Tibial nerve (tissue), 4 donors: ENCODE results near the gene RGSL1. TPM values are rescaled to one million over a fixed set of nuclear protein-coding genes. Genes with fewer than 3 reads are reported as not detected.
A peak's percentile ranks its signal among the peaks of the same experiment; 100 is the strongest.

Source experiments
- DNase-seq, 2 donors: peaks; one replicate each; pipeline ENCODE4 v3.0.0-alpha.2; 2019; ENCODE audit warnings: low spot score in 2 of 2
- H3K27ac ChIP-seq, 4 donors: fragments of 200-600 bp; sonication (generic) in 3 of 4; one replicate each; pipeline ENCODE4 v1.5.1; 2017 to 2019; ENCODE audit warnings: mild to moderate bottlenecking in 1 of 4
- H3K27me3 ChIP-seq, 2 donors: fragments of 200-600 bp; sonication (generic) in 1 of 2; one replicate each; pipeline versions ENCODE4 v1.5.1 to v1.6.0; 2017 to 2019
- H3K36me3 ChIP-seq, 3 donors: fragments of 200-600 bp; sonication (generic); one replicate each; pipeline ENCODE4 v1.5.1; 2018 to 2019
- H3K4me1 ChIP-seq, 4 donors: fragments of 200-600 bp; sonication (generic) in 3 of 4; one replicate each; pipeline ENCODE4 v1.5.1; 2017 to 2019
- H3K4me3 ChIP-seq, 4 donors: fragments of 200-600 bp; sonication (generic) in 3 of 4; one replicate each; pipeline ENCODE4 v1.5.1; 2017 to 2019; ENCODE audit warnings: mild to moderate bottlenecking in 1 of 4, moderate library complexity in 1 of 4
- H3K9me3 ChIP-seq, 4 donors: fragments of 200-600 bp; sonication (generic) in 3 of 4; one replicate each; pipeline ENCODE4 v1.5.1; 2017 to 2019
- EP300 ChIP-seq, 2 donors: sonication (generic); formaldehyde crosslinking; IDR thresholded peaks; one replicate each; pipeline ENCODE4 v1.6.1; 2017; ENCODE audit warnings: antibody characterized with exemption in 2 of 2, mild to moderate bottlenecking in 1 of 2
- POLR2A ChIP-seq, 2 donors: fragments of 450-650 bp; IDR thresholded peaks; one replicate each; pipeline ENCODE4 v1.6.1; 2017; ENCODE audit warnings: antibody characterized with exemption in 2 of 2, mild to moderate bottlenecking in 2 of 2, moderate library complexity in 2 of 2
- WGBS, 2 donors: methylation state at CpG; one replicate each; pipeline ENCODE4 v1.1.5; 2018; 5-methylcytosine and 5-hydroxymethylcytosine counted together
- total RNA-seq, 4 donors: library from RNA; depleted of rRNA; stranded (reverse); fragments of >200 nt; gene quantifications; one replicate each; pipeline ENCODE4 v1.1.0, GENCODE V29; 2016
- TF ChIP-seq, protein P1 (sequence below), 5 experiments: fragments of 200-600 bp in 3 of 5; fragments of 450-650 bp in 2 of 5; sonication (generic) in 3 of 5; IDR thresholded peaks; one replicate each; pipeline ENCODE4 v1.5.1; 2016 to 2019; ENCODE audit warnings: antibody characterized with exemption in 5 of 5, mild to moderate bottlenecking in 3 of 5, moderate library complexity in 2 of 5

The RGSL1 gene
- total RNA-seq, 4 donors from 2014 or later, result not detected

DNA sequence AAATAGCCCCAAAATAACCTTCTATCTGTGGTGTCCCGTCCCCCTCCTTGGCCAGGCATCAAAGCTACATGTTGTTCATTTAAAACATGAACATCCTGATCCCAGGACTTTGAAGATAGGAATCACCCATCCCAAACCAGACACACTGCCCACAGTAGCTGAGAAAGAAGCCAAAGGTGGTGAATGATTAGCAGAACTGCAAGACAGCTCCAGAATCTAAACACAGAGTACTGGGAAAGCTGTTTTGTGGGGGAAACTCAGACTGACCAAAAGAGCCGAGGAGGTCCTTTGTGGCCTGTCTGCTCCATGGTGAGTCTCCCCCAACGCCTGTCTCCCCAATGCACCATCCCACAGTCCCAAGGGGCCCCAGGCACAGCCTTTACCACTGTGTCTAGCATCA lies 42.2 kb upstream of the RGSL1 start:
- H3K36me3 ChIP-seq, result no peaks in the 10 kb centered on the region
- H3K4me3 ChIP-seq, result no peak overlapping the region
- TF ChIP-seq, protein P1, sequence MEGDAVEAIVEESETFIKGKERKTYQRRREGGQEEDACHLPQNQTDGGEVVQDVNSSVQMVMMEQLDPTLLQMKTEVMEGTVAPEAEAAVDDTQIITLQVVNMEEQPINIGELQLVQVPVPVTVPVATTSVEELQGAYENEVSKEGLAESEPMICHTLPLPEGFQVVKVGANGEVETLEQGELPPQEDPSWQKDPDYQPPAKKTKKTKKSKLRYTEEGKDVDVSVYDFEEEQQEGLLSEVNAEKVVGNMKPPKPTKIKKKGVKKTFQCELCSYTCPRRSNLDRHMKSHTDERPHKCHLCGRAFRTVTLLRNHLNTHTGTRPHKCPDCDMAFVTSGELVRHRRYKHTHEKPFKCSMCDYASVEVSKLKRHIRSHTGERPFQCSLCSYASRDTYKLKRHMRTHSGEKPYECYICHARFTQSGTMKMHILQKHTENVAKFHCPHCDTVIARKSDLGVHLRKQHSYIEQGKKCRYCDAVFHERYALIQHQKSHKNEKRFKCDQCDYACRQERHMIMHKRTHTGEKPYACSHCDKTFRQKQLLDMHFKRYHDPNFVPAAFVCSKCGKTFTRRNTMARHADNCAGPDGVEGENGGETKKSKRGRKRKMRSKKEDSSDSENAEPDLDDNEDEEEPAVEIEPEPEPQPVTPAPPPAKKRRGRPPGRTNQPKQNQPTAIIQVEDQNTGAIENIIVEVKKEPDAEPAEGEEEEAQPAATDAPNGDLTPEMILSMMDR (IDR thresholded peaks at IDR 0.05), result no peak
- no peak for TF ChIP-seq EP300 (IDR thresholded peaks at IDR 0.05)
- TF ChIP-seq POLR2A (IDR thresholded peaks at IDR 0.05), result no peak
- H3K9me3 ChIP-seq, result peaks cover 0 to 8% (median 0%) of the 10 kb centered on the region in 4 donors
- 68 to 75% methylated on average over 3 of the region's 3 CpGs for WGBS, 2 donors
- peaks cover 0 to 9% of the 10 kb centered on the region in 2 donors for H3K27me3 ChIP-seq
- no peak for DNase-seq
- H3K27ac ChIP-seq, result no peak overlapping the region
- peaks cover 0 to 7% (median 0%) of the 10 kb centered on the region in 4 donors for H3K4me1 ChIP-seq

DNA sequence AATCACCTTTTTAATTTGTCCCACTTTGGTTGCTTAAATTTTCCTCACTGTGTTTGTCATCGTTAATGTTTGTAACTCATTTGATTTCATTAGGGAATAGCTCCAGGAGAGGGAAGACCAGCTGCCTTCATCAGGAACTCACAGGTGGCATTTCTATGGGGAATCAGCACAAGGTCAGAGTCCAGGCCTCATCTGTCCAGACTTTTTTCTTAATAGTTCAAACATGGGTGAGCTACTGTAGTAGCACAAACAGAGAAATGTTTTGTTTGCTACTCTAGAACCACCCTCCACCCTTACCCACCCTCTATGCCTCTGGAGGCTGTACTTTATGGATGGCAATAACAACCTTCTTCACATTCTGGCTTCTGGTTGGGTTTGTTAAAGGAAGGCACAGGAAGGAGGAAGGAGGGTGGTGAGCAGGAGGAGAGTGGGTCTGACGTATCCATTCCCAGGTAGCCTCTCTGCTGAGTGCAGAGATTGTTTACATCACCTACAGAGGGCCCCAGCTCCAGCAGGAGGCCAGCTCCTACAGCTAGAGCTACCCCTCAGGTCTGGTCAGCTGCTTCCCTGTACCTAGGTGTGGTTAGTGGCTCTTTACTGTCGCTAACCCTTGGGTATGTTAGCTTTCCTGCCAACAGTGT lies 41.4 kb upstream of the RGSL1 start:
- H3K27me3 ChIP-seq, result peaks cover 0 to 9% of the 10 kb centered on the region in 2 donors
- no peak overlapping the region for H3K4me3 ChIP-seq
- peaks cover 0 to 7% (median 0%) of the 10 kb centered on the region in 4 donors for H3K4me1 ChIP-seq
- TF ChIP-seq, protein P1 (IDR thresholded peaks at IDR 0.05), result no peak
- TF ChIP-seq EP300 (IDR thresholded peaks at IDR 0.05) (no peak), POLR2A (IDR thresholded peaks at IDR 0.05) (no peak)
- H3K9me3 ChIP-seq, result peaks cover 0 to 8% (median 0%) of the 10 kb centered on the region in 4 donors
- no peaks in the 10 kb centered on the region for H3K36me3 ChIP-seq
- no peak overlapping the region for H3K27ac ChIP-seq
- 71 to 74% methylated on average over 3 of the region's 3 CpGs for WGBS, 2 donors
- DNase-seq, result no peak

GRCh38 chr1:182410138-182410537 lies 39.8 kb upstream of the RGSL1 start:
- H3K36me3 ChIP-seq, result no peaks in the 10 kb centered on the region
- peaks cover 0 to 7% (median 0%) of the 10 kb centered on the region in 4 donors for H3K4me1 ChIP-seq
- peaks cover 0 to 8% (median 0%) of the 10 kb centered on the region in 4 donors for H3K9me3 ChIP-seq
- no peak for TF ChIP-seq POLR2A (IDR thresholded peaks at IDR 0.05)
- TF ChIP-seq, protein P1 (IDR thresholded peaks at IDR 0.05), result no peak
- no peak for TF ChIP-seq EP300 (IDR thresholded peaks at IDR 0.05)
- H3K4me3 ChIP-seq, result no peak overlapping the region
- WGBS, 2 donors, result 78 to 84% methylated on average over 4 of the region's 4 CpGs
- H3K27me3 ChIP-seq, result peaks cover 0 to 9% of the 10 kb centered on the region in 2 donors
- DNase-seq, result no peak
- no peak overlapping the region for H3K27ac ChIP-seq

GRCh38 chr1:182410620-182411273 lies 39.2 kb upstream of the RGSL1 start:
- Histone ChIP-seq H3K27me3 (peaks cover 0 to 9% of the 10 kb centered on the region in 2 donors), H3K9me3 (peaks cover 0 to 3% (median 0%) of the 10 kb centered on the region in 4 donors), H3K36me3 (no peaks in the 10 kb centered on the region), H3K27ac (no peak overlapping the region), H3K4me1 (peaks cover 0 to 7% (median 0%) of the 10 kb centered on the region in 4 donors), H3K4me3 (no peak overlapping the region)
- no peak for DNase-seq
- 42 to 50% methylated on average over 1 of the region's 1 CpG for WGBS, 2 donors
- TF ChIP-seq, protein P1 (IDR thresholded peaks at IDR 0.05), result no peak
- peak in 1 of 2 donors; percentile 31 for TF ChIP-seq EP300 (IDR thresholded peaks at IDR 0.05)

DNA sequence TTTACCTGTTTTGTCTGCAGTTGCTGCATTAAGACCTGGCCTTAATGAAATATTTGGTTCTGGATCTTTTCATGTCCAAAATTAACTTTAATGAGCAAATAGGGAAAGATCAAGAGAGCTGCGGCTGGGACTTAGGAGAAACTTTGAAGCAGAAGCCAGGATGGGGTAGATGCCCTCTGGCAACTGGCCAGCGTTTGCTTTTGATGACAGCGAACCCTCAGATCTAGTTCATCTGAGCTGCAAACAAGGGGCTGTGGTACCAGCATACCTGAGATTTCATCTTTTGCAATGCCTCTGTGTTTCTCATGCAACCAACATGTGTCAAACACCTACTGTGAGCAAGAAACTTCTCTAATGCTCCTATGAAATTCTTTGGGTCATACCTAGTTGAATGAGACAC lies 36.5 kb upstream of the RGSL1 start:
- TF ChIP-seq EP300 (IDR thresholded peaks at IDR 0.05), result no peak
- TF ChIP-seq POLR2A (IDR thresholded peaks at IDR 0.05), result no peak
- TF ChIP-seq, protein P1 (IDR thresholded peaks at IDR 0.05), result no peak

More for the DNA sequence above, 36.5 kb upstream of the RGSL1 start:
- no peaks in the 10 kb centered on the region for H3K27me3 ChIP-seq
- H3K9me3 ChIP-seq, result no peaks in the 10 kb centered on the region
- H3K27ac ChIP-seq, result no peak overlapping the region
- peaks cover 0 to 7% (median 0%) of the 10 kb centered on the region in 4 donors for H3K4me1 ChIP-seq
- H3K36me3 ChIP-seq, result no peaks in the 10 kb centered on the region
- no peak for DNase-seq
- 69 to 87% methylated on average over 3 of the region's 3 CpGs for WGBS, 2 donors
- no peak overlapping the region for H3K4me3 ChIP-seq
